Stomach (tissue), 9 donors: ENCODE measurements around the gene TIMM13. TPM values are rescaled to one million over a fixed set of nuclear protein-coding genes. Genes with fewer than 3 reads are reported as not detected.
"Not testable (repeated sequence)": the region's sequence is repeated elsewhere in the genome, so short reads cannot be mapped to it uniquely, and the experiment has no call there.

Experiments used
- DNase-seq, 2 donors: peaks; one replicate each; pipeline versions ENCODE4 v3.0.0 to v3.0.0-alpha.2; 2013 to 2019
- H3K27ac ChIP-seq, 5 donors: fragments of 200-600 bp in 4 of 5; sonication (generic) in 4 of 5; one replicate each; pipeline ENCODE4 v1.5.1; 2013 to 2019; ENCODE audit warnings: mild to moderate bottlenecking in 1 of 5, moderate library complexity in 1 of 5
- H3K27me3 ChIP-seq, 3 donors: fragments of 200-600 bp; sonication (generic); one replicate each; pipeline ENCODE4 v1.5.1; 2017 to 2019; ENCODE audit warnings: mixed run types in 1 of 3
- H3K36me3 ChIP-seq, 4 donors: fragments of 200-600 bp; sonication (generic); 1 replicate in 3 of 4; 2 replicates in 1 of 4; pipeline ENCODE4 v1.5.1; 2016 to 2019
- H3K4me1 ChIP-seq, 4 donors: fragments of 200-600 bp; sonication (generic); one replicate each; pipeline ENCODE4 v1.5.1; 2016 to 2019
- H3K4me3 ChIP-seq, 4 donors: fragments of 200-600 bp; sonication (generic) in 3 of 4; one replicate each; pipeline ENCODE4 v1.5.1; 2016 to 2019; ENCODE audit warnings: mild to moderate bottlenecking in 1 of 4
- H3K9me3 ChIP-seq, 4 donors: fragments of 200-600 bp; sonication (generic); one replicate each; pipeline ENCODE4 v1.5.1; 2016 to 2019
- CTCF ChIP-seq, 7 experiments: fragments of 450-650 bp in 4 of 7; fragments of 200-600 bp in 3 of 7; sonication (generic) in 3 of 7; IDR thresholded peaks; one replicate each; pipeline ENCODE4 v1.5.1; 2016 to 2019; ENCODE audit warnings: antibody characterized with exemption in 7 of 7, control low read depth in 2 of 7, mild to moderate bottlenecking in 1 of 7
- EP300 ChIP-seq: sonication (generic); formaldehyde crosslinking; IDR thresholded peaks from one replicate; pipeline ENCODE4 v1.6.1; 2017; ENCODE audit warnings: antibody characterized with exemption
- POLR2A ChIP-seq, 4 donors: fragments of 450-650 bp; IDR thresholded peaks; one replicate each; pipeline ENCODE4 v1.6.1; 2016; ENCODE audit warnings: antibody characterized with exemption in 4 of 4, control low read depth in 2 of 4, mild to moderate bottlenecking in 1 of 4, moderate library complexity in 1 of 4
- POLR2AphosphoS5 ChIP-seq, 3 donors: sonication (generic); formaldehyde crosslinking; IDR thresholded peaks; one replicate each; pipeline ENCODE4 v1.6.1; 2016; ENCODE audit warnings: antibody characterized with exemption in 3 of 3
- WGBS, 5 donors: extraction: QIAGEN DNeasy Blood & Tissue Kit in 3 of 5; methylation state at CpG; one replicate each; pipeline versions ENCODE4 v1.1.5 to v1.1.7; 2013 to 2018; 5-methylcytosine and 5-hydroxymethylcytosine counted together
- intact Hi-C: fragments of 100-400 bp; cut with DNase I; formaldehyde crosslinking; loops from one replicate; pipeline ENCODE4 v1.15.1; 2023; ENCODE audit warnings: low total_unique reads
- polyA plus RNA-seq, 3 donors: library from polyadenylated mRNA; stranded (reverse); fragments of 200-250 nt; gene quantifications; one replicate each; pipeline ENCODE4 v1.2.3, GENCODE V29; 2013
- total RNA-seq, 5 donors: library from RNA; depleted of rRNA; stranded (reverse); fragments of >200 nt; gene quantifications; one replicate each; pipeline versions ENCODE4 v1.1.0 to v1.2.3, GENCODE V29; 2014 to 2016
- donor health status: healthy with polysubstance abuse.
- donor health status: Bipolar disorder and iron deficiency.
- donor health status: healthy.

TIMM13 gene
- total and polyA plus RNA-seq, 8 donors, result 19.2 to 133 (median 54.5) TPM; not detected in 1

- H3K27me3 ChIP-seq, result no peaks in the 10 kb centered on the region
- intact Hi-C loops, result no loop called here
- WGBS, 5 donors, result 75 to 81% (median 80%) methylated on average over 12 of the region's 12 CpGs
- no peak overlapping the region for H3K4me3 ChIP-seq
- no peak overlapping the region for H3K27ac ChIP-seq
- no peak for TF ChIP-seq CTCF (IDR thresholded peaks at IDR 0.05)
- no peak for TF ChIP-seq POLR2AphosphoS5 (IDR thresholded peaks at IDR 0.05)
- TF ChIP-seq POLR2A (IDR thresholded peaks at IDR 0.05), result no peak
- no peak for TF ChIP-seq EP300
- no peaks in the 10 kb centered on the region for H3K4me1 ChIP-seq
- no peak for DNase-seq
- H3K36me3 ChIP-seq, result no peaks in the 10 kb centered on the region
- no peaks in the 10 kb centered on the region for H3K9me3 ChIP-seq
Measured at GRCh38 chr19:2468596-2468995, 41.2 kb upstream of the TIMM13 start.

- H3K4me3 ChIP-seq, result no peak overlapping the region
- WGBS, 5 donors, result 45 to 69% (median 58%) methylated on average over 5 of the region's 5 CpGs
- intact Hi-C loops, result no loop called here
- DNase-seq, result no peak
- TF ChIP-seq POLR2AphosphoS5 (IDR thresholded peaks at IDR 0.05) (no peak), POLR2A (IDR thresholded peaks at IDR 0.05) (no peak), EP300 (no peak), CTCF (IDR thresholded peaks at IDR 0.05) (no peak)
- no peaks in the 10 kb centered on the region for H3K27me3 ChIP-seq
- no peaks in the 10 kb centered on the region for H3K36me3 ChIP-seq
- no peaks in the 10 kb centered on the region for H3K9me3 ChIP-seq
- H3K27ac ChIP-seq, result no peak overlapping the region
- peaks cover 11 to 23% (median 20%) of the 10 kb centered on the region in 4 donors for H3K4me1 ChIP-seq
Measured at GRCh38 chr19:2464389-2464788, 37.0 kb upstream of the TIMM13 start.

- DNase-seq, H3K27me3 ChIP-seq, H3K9me3 ChIP-seq, intact Hi-C loops, H3K36me3 ChIP-seq, H3K4me3 ChIP-seq: not testable (repeated sequence)
- H3K27ac ChIP-seq, result peak overlapping the region in 4 of 5 donors; percentile 29 to 72 (median 52)
- 93 to 98% (median 97%) methylated on average over 5 of the region's 5 CpGs for WGBS, 5 donors
- H3K4me1 ChIP-seq, result peaks cover 11 to 23% (median 20%) of the 10 kb centered on the region in 4 donors
Measured at GRCh38 chr19:2463694-2464093, 36.3 kb upstream of the TIMM13 start.

GRCh38 chr19:2462635-2463421 is 35.4 kb upstream of the TIMM13 start:
- Histone ChIP-seq H3K27me3 (no peaks in the 10 kb centered on the region), H3K9me3 (no peaks in the 10 kb centered on the region), H3K4me3 (peak overlapping the region; percentile 59 to 88 (median 71)), H3K4me1 (peaks cover 11 to 23% (median 20%) of the 10 kb centered on the region in 4 donors), H3K27ac (peak overlapping the region; percentile 29 to 72 (median 41)), H3K36me3 (no peaks in the 10 kb centered on the region)
- no peak for TF ChIP-seq CTCF (IDR thresholded peaks at IDR 0.05)
- no peak for TF ChIP-seq EP300
- peak in 1 of 3 donors; percentile 51 for TF ChIP-seq POLR2AphosphoS5 (IDR thresholded peaks at IDR 0.05)
- TF ChIP-seq POLR2A (IDR thresholded peaks at IDR 0.05), result no peak
- intact Hi-C loops, result no loop called here
- WGBS, 5 donors, result 9 to 23% (median 15%) methylated on average over 31 to 46 of the region's 46 CpGs
- DNase-seq, result peak; percentile 83 to 96
